Activated naive CD8-positive, alpha-beta T cell treated with anti-CD3 and anti-CD28 coated beads, Interleukin-2, amount 10 ng/mL, durations not matched to agents 7 days and 5 days (primary cell): ENCODE results near the gene AZU1. TPM values are rescaled to one million over a fixed set of nuclear protein-coding genes. Genes with fewer than 3 reads are reported as not detected.
"Not testable (repeated sequence)": the region's sequence is repeated elsewhere in the genome, so short reads cannot be mapped to it uniquely, and the experiment has no call there.

Experiments used
- ATAC-seq: fragments of 150-1000 bp; cut with Tn5 transposase; one replicate; pipeline ENCODE4 v1.10.0; 2021; ENCODE audit warnings: low read depth, moderate library complexity
- POLR2A ChIA-PET: fragments of 350-600 bp; sonication (Branson Sonifier 250); formaldehyde crosslinking; loops from one replicate; lab custom pipeline; 2021; ENCODE audit warnings: antibody characterized with exemption; lab: Charles Lee
- DNase-seq: peaks from one replicate; pipeline ENCODE4 v3.0.0; 2021
- H3K27ac Mint-ChIP-seq: one replicate; pipeline ENCODE4 v1.8.0; 2022; ENCODE audit warnings: mild to moderate bottlenecking, mixed read lengths
- H3K27me3 Mint-ChIP-seq: one replicate; pipeline ENCODE4 v1.8.0; 2022; ENCODE audit warnings: mild to moderate bottlenecking, moderate library complexity, mixed read lengths
- H3K36me3 Mint-ChIP-seq: one replicate; pipeline ENCODE4 v1.8.0; 2021; ENCODE audit warnings: mild to moderate bottlenecking, mixed read lengths
- H3K4me1 Mint-ChIP-seq: one replicate; pipeline ENCODE4 v1.8.0; 2021; ENCODE audit warnings: mixed read lengths
- H3K4me3 Mint-ChIP-seq: one replicate; pipeline ENCODE4 v1.8.0; 2022; ENCODE audit warnings: mild to moderate bottlenecking, moderate library complexity, mixed read lengths
- H3K9me3 Mint-ChIP-seq: one replicate; pipeline ENCODE4 v1.8.0; 2021; ENCODE audit warnings: mixed read lengths
- total RNA-seq, 2 experiments: library from RNA; stranded (reverse); gene quantifications; one replicate each; pipeline ENCODE4 v1.2.3, GENCODE V29; 2021

AZU1 gene
- total RNA-seq, 2 experiments from 2014 or later: 0.25 TPM; not detected in 1

DNA sequence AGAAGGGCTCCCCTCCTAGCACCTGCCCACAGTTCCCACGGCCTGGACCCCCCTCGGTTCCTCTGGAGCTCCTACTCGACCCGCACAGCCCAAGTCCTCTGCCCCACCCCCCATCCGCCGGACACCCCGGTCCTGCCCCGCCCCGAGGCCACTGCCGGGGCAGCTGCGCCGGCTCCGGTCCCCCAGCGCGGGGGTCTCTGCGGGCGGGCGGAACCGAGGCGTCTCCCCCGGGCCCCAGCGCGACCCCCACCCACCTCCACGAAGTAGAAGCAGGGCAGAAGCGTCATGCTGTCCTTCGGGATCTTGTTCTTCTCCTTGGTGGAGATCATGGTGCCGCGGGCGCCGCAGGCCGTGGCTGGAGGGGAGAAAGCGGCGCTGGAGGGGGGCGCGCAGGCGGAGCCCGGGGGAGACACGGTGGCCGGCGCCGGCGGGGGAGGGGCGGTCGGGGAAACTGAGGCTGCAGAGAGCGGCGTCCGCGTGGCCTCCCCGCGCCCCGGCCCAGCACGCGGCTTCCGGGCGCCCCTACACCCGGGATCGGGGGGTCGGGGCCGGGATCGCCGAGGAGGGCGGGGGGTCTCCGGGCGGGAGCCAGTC is 6.3 kb upstream of the AZU1 start:
- Mint-ChIP-seq H3K27ac (no peak overlapping the region), H3K4me1 (no peaks in the 10 kb centered on the region), H3K4me3 (no peak overlapping the region), H3K9me3 (peaks cover 3% of the 10 kb centered on the region), H3K36me3 (peaks cover 6% of the 10 kb centered on the region), H3K27me3 (peaks cover 22% of the 10 kb centered on the region)
- POLR2A ChIA-PET: no interaction called here
- ATAC-seq: no peak
- no peak for DNase-seq

DNA sequence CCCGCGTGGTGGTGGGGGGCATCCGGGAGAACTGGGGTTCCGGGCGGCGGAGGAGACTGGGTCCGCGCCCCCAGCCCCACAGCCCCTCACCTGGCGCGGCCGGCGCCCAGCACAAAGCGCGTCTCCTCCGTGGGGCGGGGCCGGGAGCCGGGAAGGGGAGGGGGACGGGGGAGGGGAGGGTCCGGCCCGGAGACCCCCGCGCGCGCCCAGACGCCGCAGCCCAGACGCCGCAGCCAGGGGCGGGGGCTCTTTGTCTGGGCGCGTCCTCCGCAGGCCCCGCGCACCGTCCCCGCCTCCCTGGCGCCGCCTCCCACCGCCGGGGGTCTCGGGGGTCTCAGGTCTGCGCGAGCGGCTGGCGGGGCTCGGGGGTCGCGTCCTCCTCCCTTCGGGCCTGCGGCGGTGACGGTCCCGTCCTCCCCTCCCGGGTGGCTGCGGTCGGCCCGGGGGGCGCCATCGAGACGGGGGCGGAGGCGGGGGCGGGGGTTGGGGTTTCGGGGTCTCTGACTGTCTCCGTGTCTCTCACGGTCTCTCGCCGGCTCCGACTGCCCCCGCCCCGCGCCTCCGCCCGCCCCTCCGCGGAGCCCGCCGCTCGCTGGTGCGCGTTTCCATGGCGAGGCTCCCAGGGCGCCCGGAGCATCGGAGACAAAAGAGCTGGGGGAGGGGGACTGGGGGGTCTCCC is 5.7 kb upstream of the AZU1 start, which contains the start of gene PLPPR3:
Gene PLPPR3, minus strand, starts transcription at position 131 of the 679 bp plus-strand sequence. CDS start 396 bp downstream, outside the sequence.
- Mint-ChIP-seq H3K4me1 (no peaks in the 10 kb centered on the region), H3K4me3 (no peak within 1 kb of the TSS), H3K36me3 (peaks cover under 1% of the 10 kb centered on the region), H3K9me3 (no peaks in the 10 kb centered on the region), H3K27me3 (peaks cover 22% of the 10 kb centered on the region), H3K27ac (no peak within 1 kb of the TSS)
- DNase-seq (no peak), ATAC-seq (no peak)
- POLR2A ChIA-PET: no interaction called here

DNA sequence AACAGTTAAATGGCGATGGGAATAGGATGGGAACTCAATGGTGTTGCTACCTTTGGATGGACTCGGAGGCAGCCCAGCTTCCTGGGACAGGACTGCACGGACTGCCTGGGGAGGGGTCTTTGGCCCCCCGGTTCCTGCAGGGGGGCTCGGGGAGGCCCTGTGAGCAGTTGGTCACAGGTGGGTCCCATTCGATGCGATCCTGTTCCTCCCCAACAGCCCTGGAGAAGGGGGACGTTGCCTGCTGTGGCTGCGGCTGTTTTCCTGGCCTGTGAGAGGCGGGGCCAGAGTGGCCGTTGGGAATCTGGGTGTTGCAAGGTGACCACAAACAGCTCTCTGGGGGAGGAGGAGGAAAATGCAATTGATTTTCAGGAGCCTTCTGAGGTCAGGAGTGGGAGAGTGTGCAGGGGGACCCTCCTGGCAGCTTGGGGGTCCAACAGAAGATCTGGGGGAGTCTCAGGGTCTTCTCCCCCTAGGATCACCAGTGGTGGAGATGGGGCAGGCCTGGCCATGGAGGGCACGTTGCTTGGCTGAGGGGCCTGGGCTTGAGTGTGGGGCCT is 4.0 kb upstream of the AZU1 start:
- Mint-ChIP-seq H3K27me3 (peaks cover 22% of the 10 kb centered on the region), H3K27ac (no peak overlapping the region), H3K9me3 (no peaks in the 10 kb centered on the region), H3K4me1 (no peaks in the 10 kb centered on the region), H3K4me3 (no peak overlapping the region), H3K36me3 (no peaks in the 10 kb centered on the region)
- ATAC-seq (no peak), DNase-seq (no peak)
- POLR2A ChIA-PET: no interaction called here

DNA sequence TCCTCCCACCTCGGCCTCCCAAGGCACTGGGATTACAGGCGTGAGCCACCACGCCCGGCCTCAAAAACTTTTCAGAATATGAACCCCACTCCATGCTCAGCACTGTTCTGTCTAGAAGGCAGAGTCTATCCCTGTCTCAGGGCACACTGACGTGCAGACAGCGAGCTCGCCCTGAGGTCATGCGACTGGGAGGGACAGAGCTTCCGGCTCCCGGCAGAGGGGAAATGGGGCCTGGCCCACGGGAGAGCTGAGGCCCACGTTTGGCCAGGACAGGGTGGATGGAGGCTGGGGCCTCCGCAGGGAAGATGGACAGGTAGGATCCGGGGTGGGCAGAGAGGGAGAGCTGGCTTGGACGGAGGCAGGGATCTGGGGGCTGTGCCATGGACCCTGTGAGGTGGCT is 2.8 kb upstream of the AZU1 start:
- no peak overlapping the region for H3K27ac Mint-ChIP-seq
- POLR2A ChIA-PET: interaction anchor here (0.6 to 0.9 kb wide), 2 partner anchors 16 to 556 kb away, joined by 4 read pairs; no protein-coding TSS in a partner anchor
- no peak for ATAC-seq
- H3K4me3 Mint-ChIP-seq: no peak overlapping the region
- H3K27me3 Mint-ChIP-seq: peaks cover 22% of the 10 kb centered on the region
- no peaks in the 10 kb centered on the region for H3K9me3 Mint-ChIP-seq
- no peak for DNase-seq
- H3K4me1 Mint-ChIP-seq: no peaks in the 10 kb centered on the region
- H3K36me3 Mint-ChIP-seq: no peaks in the 10 kb centered on the region

DNA sequence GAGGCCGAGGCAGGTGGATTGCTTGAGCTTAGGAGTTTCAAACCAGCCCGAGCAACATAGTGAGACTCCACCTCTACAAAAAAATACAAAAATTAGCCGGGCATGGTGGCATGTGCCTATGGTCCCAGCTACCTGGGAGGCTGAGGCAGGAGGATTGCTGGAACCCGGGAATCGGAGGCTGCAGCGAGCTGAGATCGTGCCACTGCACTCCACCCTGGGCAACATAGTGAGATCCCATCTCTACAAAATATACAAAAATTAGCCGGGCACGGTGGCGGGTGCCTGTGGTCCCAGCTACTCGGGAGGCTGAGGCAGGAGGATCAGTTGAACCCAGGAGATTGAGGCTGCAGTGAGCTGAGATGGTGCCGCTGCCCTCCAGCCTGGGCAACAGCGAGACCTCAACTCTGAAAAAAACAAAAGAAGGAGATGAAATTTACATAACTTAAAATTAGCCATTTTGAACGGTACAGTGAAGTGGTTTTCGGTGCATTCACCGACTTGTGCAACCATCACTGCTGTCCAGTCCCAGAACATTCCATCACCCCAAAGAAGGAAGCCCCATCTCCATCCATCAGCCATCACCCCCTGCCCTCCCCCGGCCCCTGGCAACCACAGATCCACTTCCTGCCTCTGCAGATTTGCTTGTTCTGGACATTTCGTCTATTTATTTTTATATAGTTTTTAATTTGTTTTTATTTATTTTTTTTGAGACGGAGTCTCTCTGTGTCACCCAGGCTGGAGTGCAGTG is 1.6 kb upstream of the AZU1 start:
- H3K4me3 Mint-ChIP-seq: no peak overlapping the region
- H3K27ac Mint-ChIP-seq: no peak overlapping the region
- POLR2A ChIA-PET: no interaction called here
- DNase-seq (no peak), ATAC-seq (no peak)
- H3K27me3 Mint-ChIP-seq: peaks cover 19% of the 10 kb centered on the region
- H3K4me1 Mint-ChIP-seq: no peaks in the 10 kb centered on the region
- no peaks in the 10 kb centered on the region for H3K9me3 Mint-ChIP-seq
- no peaks in the 10 kb centered on the region for H3K36me3 Mint-ChIP-seq

DNA sequence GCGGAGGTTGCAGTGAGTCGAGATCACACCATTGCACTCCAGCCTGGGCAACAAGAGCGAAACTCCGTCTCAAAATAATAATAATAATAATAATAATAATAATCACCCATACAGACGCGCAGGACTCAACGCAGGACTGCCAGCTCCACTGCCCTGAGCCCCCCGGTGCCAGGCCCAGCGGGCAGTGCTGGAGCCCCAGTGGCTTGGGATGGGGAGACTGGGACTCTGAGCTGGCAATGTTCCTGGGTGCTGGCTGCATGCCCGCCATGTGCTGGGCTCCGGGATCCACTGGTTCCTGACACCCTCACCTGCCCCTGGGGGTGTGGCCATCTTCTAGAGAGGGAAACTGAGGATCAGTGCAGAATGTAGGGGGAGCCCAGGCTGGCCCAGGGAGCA is 325 bp upstream of the AZU1 start:
- DNase-seq (no peak), ATAC-seq (no peak)
- Mint-ChIP-seq H3K4me1 (no peaks in the 10 kb centered on the region), H3K27me3 (peaks cover 17% of the 10 kb centered on the region), H3K4me3 (no peak overlapping the region), H3K27ac (no peak overlapping the region), H3K9me3 (no peaks in the 10 kb centered on the region), H3K36me3 (no peaks in the 10 kb centered on the region)
- POLR2A ChIA-PET: no interaction called here

DNA sequence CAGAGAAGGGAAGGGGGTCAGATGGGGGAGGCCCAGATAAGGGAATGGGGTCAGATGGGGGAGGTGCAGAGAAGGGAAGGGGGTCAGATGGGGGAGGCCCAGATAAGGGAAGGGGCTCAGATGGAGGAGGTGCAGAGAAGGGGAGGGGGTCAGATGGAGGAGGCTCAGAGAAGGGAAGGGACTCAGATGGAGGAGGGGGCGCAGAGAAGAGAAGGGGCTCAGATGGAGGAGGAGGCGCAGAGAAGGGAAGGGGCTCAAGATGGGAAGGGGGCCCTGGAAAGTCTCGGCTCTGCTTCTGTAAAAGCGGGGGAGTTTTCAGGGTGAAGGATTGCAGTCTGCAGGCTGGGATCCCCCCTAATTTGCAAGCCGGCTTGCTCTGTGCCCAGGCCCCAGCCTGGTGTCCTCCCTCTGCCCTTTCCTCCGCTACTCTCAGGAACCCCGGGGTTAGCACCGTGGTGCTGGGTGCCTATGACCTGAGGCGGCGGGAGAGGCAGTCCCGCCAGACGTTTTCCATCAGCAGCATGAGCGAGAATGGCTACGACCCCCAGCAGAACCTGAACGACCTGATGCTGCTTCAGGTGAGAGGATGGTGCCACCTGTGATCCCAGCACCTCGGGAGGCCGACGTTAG is 1.6 kb downstream of the AZU1 start:
- POLR2A ChIA-PET: no interaction called here
- H3K36me3 Mint-ChIP-seq: no peaks in the 10 kb centered on the region

DNA sequence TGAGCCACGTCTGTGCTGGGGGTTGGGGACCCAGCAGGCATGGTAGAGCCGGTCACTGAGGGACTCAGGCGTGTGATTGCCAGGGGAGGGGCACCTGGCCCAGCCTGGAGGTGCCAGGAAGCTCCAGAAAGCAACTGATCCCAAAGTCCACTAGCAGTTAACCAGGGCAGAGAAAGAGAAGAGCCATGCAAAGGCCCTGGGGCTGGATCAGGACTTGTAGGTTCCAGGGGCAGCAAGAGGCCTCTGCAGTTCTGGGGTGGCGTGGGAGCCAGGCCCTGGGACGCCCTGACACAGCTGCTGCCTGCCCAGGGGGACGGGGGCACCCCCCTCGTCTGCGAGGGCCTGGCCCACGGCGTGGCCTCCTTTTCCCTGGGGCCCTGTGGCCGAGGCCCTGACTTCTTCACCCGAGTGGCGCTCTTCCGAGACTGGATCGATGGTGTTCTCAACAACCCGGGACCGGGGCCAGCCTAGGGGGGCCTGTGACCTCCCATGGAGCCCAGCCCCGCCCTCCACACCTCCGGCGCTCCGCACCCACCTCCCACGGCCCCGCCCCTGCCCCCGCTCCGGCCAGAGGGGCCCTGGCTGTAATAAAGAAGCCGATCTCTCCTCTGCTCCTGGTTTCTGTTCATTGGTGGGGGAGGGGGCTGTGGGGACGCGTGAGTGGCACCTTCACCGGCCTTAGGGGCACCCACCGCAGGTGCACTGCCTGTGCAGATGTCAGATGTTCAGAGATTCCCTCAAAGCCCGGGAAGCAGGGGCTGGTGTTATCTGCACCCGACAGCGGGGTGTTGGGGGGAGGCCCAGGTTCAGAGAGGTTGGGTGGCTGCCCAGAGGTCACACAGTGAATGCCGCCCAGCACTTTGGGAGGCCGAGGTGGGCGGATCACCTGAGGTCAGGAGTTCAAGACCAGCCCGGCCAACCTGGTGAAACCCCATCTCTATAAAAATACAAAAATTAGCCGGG is 4.1 kb downstream of the AZU1 start:
- Mint-ChIP-seq H3K4me3 (no peak overlapping the region), H3K36me3 (no peaks in the 10 kb centered on the region), H3K9me3 (no peaks in the 10 kb centered on the region), H3K4me1 (peaks cover 3% of the 10 kb centered on the region), H3K27ac (no peak overlapping the region), H3K27me3 (peaks cover 5% of the 10 kb centered on the region)
- POLR2A ChIA-PET: no interaction called here
- DNase-seq (no peak), ATAC-seq (no peak)

More for the DNA sequence above, 1.6 kb downstream of the AZU1 start:
- no peak for DNase-seq
- H3K4me1 Mint-ChIP-seq: no peaks in the 10 kb centered on the region
- H3K27ac Mint-ChIP-seq: no peak overlapping the region
- ATAC-seq: no peak
- peaks cover 1% of the 10 kb centered on the region for H3K27me3 Mint-ChIP-seq
- no peaks in the 10 kb centered on the region for H3K9me3 Mint-ChIP-seq
- H3K4me3 Mint-ChIP-seq: no peak overlapping the region

DNA sequence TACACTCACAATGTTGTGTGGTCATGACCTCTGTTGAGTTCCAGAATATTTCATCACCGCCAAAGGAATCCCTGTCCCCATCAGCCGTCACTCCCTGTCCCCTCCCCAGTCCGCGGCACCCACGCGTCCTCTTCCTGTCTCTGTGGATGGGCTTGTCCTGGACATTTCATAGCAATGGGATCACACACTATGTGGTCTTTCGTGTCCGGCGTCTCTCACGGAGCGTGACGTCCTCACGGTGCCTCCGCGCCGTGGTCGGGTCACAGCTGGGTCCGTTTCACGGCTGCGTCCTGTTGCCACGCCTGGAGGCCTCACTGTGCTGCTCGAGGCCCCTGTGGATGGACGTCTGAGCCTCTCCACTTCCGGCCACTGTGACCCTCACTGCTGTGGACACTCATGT is 6.6 kb downstream of the AZU1 start:
- POLR2A ChIA-PET: no interaction called here
- DNase-seq (no peak), ATAC-seq (no peak)
- Mint-ChIP-seq H3K4me3 (no peak overlapping the region), H3K9me3 (no peaks in the 10 kb centered on the region), H3K27me3 (peaks cover 8% of the 10 kb centered on the region), H3K4me1 (peaks cover 3% of the 10 kb centered on the region), H3K27ac (no peak overlapping the region), H3K36me3 (no peaks in the 10 kb centered on the region)

DNA sequence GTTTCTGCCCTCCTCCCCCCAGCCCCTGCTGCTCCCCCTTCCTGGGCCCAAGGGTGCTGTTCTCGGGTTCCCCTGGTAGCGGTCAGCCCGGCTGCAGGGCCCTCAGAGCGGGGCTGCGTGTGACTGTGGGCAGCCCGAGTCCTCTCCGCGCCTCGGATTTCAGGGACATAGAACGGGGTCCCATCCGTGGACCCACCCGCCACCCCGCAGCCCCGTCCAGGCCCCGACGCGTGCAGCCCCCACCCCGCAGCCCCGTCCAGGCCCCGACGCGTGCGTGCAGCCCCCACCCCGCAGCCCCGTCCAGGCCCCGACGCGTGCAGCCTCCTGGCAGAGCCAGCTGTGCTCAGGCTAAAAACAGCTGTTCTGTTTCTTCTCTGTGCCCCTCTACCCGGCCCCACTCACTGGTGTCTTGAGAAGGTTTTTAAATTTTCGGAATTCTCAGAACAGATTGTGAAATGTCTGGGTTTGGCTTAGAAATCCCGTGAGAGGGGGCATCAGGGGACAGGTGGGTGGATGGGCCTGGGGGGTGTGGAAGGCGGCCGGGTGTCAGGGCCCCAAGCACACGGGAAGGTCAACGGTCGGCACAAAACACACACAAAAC is 7.7 kb downstream of the AZU1 start:
- H3K27ac Mint-ChIP-seq: no peak overlapping the region
- peaks cover 3% of the 10 kb centered on the region for H3K4me1 Mint-ChIP-seq
- DNase-seq (no peak), ATAC-seq (no peak)
- H3K36me3 Mint-ChIP-seq: no peaks in the 10 kb centered on the region
- POLR2A ChIA-PET: no interaction called here
- no peaks in the 10 kb centered on the region for H3K9me3 Mint-ChIP-seq
- H3K4me3 Mint-ChIP-seq: no peak overlapping the region
- peaks cover 8% of the 10 kb centered on the region for H3K27me3 Mint-ChIP-seq

DNA sequence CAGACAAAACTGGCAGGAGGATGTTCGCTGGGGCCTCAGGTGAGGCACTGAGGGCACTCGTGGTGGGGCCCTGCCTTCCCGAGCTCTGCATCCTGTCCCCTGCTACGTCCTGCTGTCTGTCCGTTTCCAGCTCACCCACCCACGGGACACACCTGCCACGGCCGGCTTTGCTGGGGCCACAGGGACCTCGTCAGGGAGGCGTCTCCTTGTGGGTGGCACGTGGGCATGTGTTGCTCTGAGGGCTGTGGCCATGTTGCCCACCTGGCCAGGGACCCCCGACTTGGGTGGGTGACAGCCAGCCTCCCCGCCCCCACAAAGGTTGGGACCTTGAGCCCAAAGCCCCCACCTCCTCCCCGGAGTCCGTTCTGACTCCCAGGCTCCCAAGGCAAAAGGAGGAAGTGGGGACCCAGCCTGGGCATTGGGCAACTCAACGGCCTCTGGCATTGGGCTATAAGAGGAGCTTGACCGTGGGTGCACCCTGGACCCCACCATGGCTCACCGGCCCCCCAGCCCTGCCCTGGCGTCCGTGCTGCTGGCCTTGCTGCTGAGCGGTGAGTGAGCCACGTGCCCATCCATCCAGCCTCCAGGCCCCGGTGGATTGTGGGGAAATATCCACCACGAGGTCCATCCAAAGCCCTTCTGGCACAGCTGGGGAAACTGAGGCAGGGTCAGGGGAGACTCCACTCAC is 13.0 kb downstream of the AZU1 start, which contains the start of gene PRTN3:
Gene PRTN3, plus strand, starts transcription at position 481 of the 688 bp plus-strand sequence. Its CDS starts 10 bp downstream, at position 491.
- peaks cover 3% of the 10 kb centered on the region for H3K9me3 Mint-ChIP-seq
- no peak within 1 kb of the TSS for H3K27ac Mint-ChIP-seq
- H3K4me1 Mint-ChIP-seq: peaks cover 7% of the 10 kb centered on the region
- ATAC-seq (no peak), DNase-seq (no peak)
- H3K27me3 Mint-ChIP-seq: peaks cover 35% of the 10 kb centered on the region
- H3K36me3 Mint-ChIP-seq: peaks cover 2% of the 10 kb centered on the region
- H3K4me3 Mint-ChIP-seq: no peak within 1 kb of the TSS
- POLR2A ChIA-PET: no interaction called here

DNA sequence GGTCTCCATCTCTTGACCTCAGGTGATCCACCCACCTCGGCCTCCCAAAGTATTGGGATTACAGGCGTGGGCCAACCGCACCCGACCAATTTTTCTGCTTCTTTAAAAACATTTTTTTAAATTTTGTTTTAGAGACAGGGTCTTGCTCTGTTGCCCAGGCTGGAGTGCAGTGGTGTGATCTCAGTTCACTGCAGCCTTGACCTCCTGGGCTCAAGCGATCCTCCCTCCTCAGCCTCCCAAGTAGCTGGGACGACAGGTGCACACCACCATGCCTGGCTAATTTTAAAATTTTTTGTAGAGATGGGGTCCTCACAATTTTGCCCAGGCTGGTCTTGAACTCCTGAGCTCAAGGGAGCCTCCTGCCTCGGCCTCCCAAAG is 15.2 kb downstream of the AZU1 start:
- H3K27me3 Mint-ChIP-seq: peaks cover 39% of the 10 kb centered on the region
- DNase-seq, H3K36me3 Mint-ChIP-seq, H3K4me1 Mint-ChIP-seq, H3K27ac Mint-ChIP-seq, H3K4me3 Mint-ChIP-seq, ATAC-seq, H3K9me3 Mint-ChIP-seq, POLR2A ChIA-PET: not testable (repeated sequence)
